Body of pancreas (tissue), 4 donors: ENCODE data around the gene FBXO42. TPM values are rescaled to one million over a fixed set of nuclear protein-coding genes. Genes with fewer than 3 reads are reported as not detected.
"Not testable (repeated sequence)": the region's sequence is repeated elsewhere in the genome, so short reads cannot be mapped to it uniquely, and the experiment has no call there.

Source experiments
- ATAC-seq: fragments of 150-250 bp; one replicate; pipeline ENCODE4 v1.9.1; 2016
- DNase-seq, 4 donors: peaks; one replicate each; pipeline ENCODE4 v3.0.0-alpha.2; 2019
- H3K27ac ChIP-seq, 4 donors: fragments of 200-600 bp; sonication (generic); 1 replicate in 3 of 4; 2 replicates in 1 of 4; pipeline versions ENCODE4 v1.5.1 to v1.6.1; 2016 to 2019; ENCODE audit warnings: mild to moderate bottlenecking in 1 of 4, mixed read lengths in 1 of 4, moderate library complexity in 1 of 4
- H3K27me3 ChIP-seq, 2 donors: fragments of 200-600 bp; sonication (generic); one replicate each; pipeline ENCODE4 v1.6.0; 2016; ENCODE audit warnings: mild to moderate bottlenecking in 1 of 2
- H3K36me3 ChIP-seq, 2 donors: fragments of 200-600 bp; sonication (generic); replicated peaks in 1 of 2; 2 replicates each; pipeline ENCODE4 v1.5.1; 2016; ENCODE audit warnings: low read depth in 2 of 2; ENCODE audit not compliant: insufficient read depth in 1 of 2
- H3K4me1 ChIP-seq: fragments of 200-600 bp; sonication (generic); one replicate; pipeline ENCODE4 v1.6.0; 2016
- H3K4me3 ChIP-seq, 2 donors: fragments of 200-600 bp; sonication (generic); 1 replicate in 1 of 2; 2 replicates in 1 of 2; pipeline ENCODE4 v1.5.1; 2016 to 2019
- H3K9me3 ChIP-seq, 3 donors: fragments of 200-600 bp; sonication (generic); 1 replicate in 2 of 3; 2 replicates in 1 of 3; pipeline ENCODE4 v1.5.1; 2016
- POLR2A ChIP-seq, 3 donors: fragments of 450-650 bp; IDR thresholded peaks; one replicate each; pipeline ENCODE4 v1.6.1; 2016; ENCODE audit warnings: antibody characterized with exemption in 3 of 3, mild to moderate bottlenecking in 2 of 3
- WGBS, 2 donors: methylation state at CpG; one replicate each; pipeline ENCODE4 v1.1.5; 2017; 5-methylcytosine and 5-hydroxymethylcytosine counted together
- intact Hi-C: fragments of 100-400 bp; cut with DNase I; formaldehyde crosslinking; loops from one replicate; pipeline ENCODE4 v1.15.1; 2023
- total RNA-seq, 2 donors: library from RNA; depleted of rRNA; stranded (reverse); fragments of >200 nt; gene quantifications; one replicate each; pipeline ENCODE4 v1.1.0, GENCODE V29; 2016
- TF ChIP-seq, protein P1 (sequence below), 7 experiments: fragments of 450-650 bp in 4 of 7; fragments of 200-600 bp in 3 of 7; sonication (generic) in 3 of 7; IDR thresholded peaks; one replicate each; pipeline ENCODE4 v1.5.1; 2016 to 2019; ENCODE audit warnings: antibody characterized with exemption in 7 of 7

Gene FBXO42
- total RNA-seq, 2 donors from 2014 or later, result 11.9 to 33.6 TPM

DNA sequence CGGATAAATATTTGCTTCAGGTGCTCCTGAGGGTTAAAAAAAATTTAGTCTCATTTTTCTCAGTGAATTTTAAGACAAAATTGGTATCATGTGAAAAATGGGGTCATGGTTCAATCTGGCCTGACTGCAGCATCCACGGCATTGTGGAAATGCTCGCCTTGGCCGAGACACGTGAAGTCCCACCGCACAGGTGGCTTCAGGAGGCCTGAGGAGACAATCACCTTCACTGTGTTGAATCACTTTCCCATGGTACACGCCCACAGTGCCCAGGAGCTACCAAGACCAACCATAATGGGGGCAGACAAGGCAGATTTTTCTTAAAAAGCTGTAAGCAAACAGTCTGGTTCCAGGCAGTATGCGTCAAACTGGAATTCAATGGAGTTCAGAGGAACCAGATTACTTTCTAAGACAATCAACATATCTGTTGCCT is 104.3 kb downstream of the FBXO42 start:
- DNase-seq (peak in 3 of 4 donors; percentile 23 to 51 (median 33)), ATAC-seq (no peak)
- peaks cover 0 to 2% of the 10 kb centered on the region in 2 donors for H3K36me3 ChIP-seq
- intact Hi-C loops, result no loop called here
- 45 to 49% methylated on average over 8 of the region's 8 CpGs for WGBS, 2 donors
- H3K9me3 ChIP-seq, result no peaks in the 10 kb centered on the region
- H3K27me3 ChIP-seq, result no peaks in the 10 kb centered on the region
- H3K27ac ChIP-seq, result peak overlapping the region; percentile 75 to 89 (median 85)
- H3K4me1 ChIP-seq, result peaks cover 67% of the 10 kb centered on the region
- no peak overlapping the region for H3K4me3 ChIP-seq
- TF ChIP-seq POLR2A (IDR thresholded peaks at IDR 0.05), result no peak
- TF ChIP-seq, protein P1, sequence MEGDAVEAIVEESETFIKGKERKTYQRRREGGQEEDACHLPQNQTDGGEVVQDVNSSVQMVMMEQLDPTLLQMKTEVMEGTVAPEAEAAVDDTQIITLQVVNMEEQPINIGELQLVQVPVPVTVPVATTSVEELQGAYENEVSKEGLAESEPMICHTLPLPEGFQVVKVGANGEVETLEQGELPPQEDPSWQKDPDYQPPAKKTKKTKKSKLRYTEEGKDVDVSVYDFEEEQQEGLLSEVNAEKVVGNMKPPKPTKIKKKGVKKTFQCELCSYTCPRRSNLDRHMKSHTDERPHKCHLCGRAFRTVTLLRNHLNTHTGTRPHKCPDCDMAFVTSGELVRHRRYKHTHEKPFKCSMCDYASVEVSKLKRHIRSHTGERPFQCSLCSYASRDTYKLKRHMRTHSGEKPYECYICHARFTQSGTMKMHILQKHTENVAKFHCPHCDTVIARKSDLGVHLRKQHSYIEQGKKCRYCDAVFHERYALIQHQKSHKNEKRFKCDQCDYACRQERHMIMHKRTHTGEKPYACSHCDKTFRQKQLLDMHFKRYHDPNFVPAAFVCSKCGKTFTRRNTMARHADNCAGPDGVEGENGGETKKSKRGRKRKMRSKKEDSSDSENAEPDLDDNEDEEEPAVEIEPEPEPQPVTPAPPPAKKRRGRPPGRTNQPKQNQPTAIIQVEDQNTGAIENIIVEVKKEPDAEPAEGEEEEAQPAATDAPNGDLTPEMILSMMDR (IDR thresholded peaks at IDR 0.05), result no peak

DNA sequence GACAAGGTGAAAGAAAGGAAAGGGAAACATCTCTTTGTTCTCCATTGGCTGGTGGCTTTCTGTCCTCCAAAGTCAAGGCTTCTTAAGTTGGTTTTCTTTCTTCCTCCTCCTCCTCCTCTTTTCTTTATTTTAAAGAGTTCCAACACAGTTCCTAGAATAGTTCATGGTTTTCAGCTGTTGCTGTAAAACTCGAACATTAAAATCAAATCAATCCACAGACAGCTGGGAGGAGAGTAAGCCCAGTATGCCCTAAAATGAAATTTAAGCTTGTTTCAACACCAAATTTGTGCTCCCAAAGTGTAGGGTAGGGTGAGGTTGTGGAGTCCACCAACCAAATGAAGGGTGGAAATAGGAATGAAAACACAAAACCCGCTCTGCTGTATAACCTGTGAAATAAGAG is 104.8 kb downstream of the FBXO42 start:
- ATAC-seq (no peak), DNase-seq (no peak)
- Histone ChIP-seq H3K9me3 (no peaks in the 10 kb centered on the region), H3K27me3 (no peaks in the 10 kb centered on the region), H3K27ac (peak overlapping the region; percentile 75 to 89 (median 85)), H3K36me3 (peaks cover 0 to 2% of the 10 kb centered on the region in 2 donors), H3K4me3 (no peak overlapping the region), H3K4me1 (peaks cover 67% of the 10 kb centered on the region)
- 69 to 82% methylated on average over 2 of the region's 2 CpGs for WGBS, 2 donors
- TF ChIP-seq, protein P1 (IDR thresholded peaks at IDR 0.05), result no peak
- no peak for TF ChIP-seq POLR2A (IDR thresholded peaks at IDR 0.05)
- intact Hi-C loops, result no loop called here

DNA sequence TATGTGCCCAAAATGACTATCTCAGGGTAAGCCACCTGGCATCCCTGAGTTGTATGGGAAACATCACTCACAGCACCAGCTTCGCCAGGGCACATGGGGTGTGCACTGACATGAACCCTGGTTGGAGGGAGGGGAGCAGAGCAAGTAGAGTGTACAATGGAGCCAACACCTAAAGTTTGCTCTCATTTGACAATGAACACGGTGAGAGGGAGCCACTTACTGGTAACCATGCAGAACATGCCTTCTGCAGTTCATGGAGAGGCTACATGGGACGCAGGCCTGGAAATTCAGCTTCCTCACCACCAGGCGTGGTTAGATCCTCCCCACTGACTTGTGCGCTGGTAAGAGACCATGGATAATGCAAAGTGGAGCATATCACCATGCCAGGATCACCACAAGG is 105.3 kb downstream of the FBXO42 start:
- H3K4me1 ChIP-seq, result peaks cover 67% of the 10 kb centered on the region
- WGBS, 2 donors, result 79 to 92% methylated on average over 5 of the region's 5 CpGs
- H3K27me3 ChIP-seq, result no peaks in the 10 kb centered on the region
- intact Hi-C loops, result no loop called here
- H3K9me3 ChIP-seq, result no peaks in the 10 kb centered on the region
- TF ChIP-seq, protein P1 (IDR thresholded peaks at IDR 0.05), result no peak
- no peak for TF ChIP-seq POLR2A (IDR thresholded peaks at IDR 0.05)
- ATAC-seq (no peak), DNase-seq (no peak)
- H3K4me3 ChIP-seq, result no peak overlapping the region
- H3K36me3 ChIP-seq, result peaks cover 0 to 2% of the 10 kb centered on the region in 2 donors
- peak overlapping the region; percentile 49 to 87 (median 79) for H3K27ac ChIP-seq

DNA sequence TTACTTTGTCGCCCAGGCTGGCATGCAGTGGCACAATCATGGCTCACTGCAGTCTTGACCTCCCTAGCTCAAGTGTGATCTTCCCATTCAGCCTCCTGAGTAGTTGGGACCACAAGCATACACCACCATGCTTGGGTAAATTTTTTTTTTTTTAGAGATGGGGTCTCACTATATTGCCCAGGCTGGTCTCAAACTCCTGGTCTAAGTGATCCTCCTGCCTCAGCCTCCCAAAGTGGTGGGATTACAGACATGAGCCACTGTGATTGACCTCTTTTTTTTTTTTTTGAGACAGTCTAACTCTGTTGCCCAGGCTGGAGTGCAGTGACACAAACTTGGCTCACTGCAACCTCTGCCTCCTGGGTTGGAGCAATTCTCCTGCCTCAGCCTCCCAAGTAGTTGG is 106.0 kb downstream of the FBXO42 start:
- peaks cover 63% of the 10 kb centered on the region for H3K4me1 ChIP-seq
- ATAC-seq, H3K27ac ChIP-seq, H3K9me3 ChIP-seq, H3K4me3 ChIP-seq, intact Hi-C loops, H3K36me3 ChIP-seq, H3K27me3 ChIP-seq, DNase-seq: not testable (repeated sequence)
- WGBS, 2 donors, result 92 to 96% methylated on average over 1 of the region's 1 CpG

DNA sequence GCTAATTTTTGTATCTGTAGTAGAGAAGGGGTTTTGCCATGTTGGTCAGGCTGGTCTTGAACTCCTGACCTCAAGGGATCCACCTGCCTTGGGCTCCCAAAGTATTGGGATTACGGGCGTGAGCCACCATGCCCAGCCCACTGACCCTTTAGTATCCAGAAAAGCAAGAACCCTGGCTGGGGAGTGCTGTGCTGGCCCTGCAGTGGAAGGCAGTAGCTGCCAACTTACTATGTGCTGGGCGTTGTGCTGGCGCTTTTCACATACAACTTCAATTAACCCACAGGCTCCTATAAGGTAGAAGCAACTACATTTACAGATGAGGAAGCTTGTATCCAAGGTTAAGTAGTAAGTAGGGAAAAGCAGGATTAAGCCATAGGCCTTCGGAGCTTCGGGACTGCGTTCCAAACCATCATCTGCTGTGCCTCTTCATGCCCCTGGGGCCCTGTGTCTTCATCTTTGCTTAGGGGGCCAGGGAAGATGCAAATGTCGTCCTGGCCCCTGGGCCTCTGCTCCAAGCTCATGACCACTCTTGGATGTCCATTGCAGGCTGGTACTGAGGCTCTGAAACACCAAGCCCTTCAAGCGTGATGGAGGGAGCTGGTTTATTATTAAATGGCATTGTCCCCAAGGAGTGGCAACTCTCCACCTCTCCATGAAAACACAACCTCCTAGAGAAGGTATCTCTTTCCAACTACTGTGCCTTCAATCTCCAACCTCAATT is 106.6 kb downstream of the FBXO42 start:
- no peak overlapping the region for H3K4me3 ChIP-seq
- ATAC-seq (no peak), DNase-seq (no peak)
- TF ChIP-seq, protein P1 (IDR thresholded peaks at IDR 0.05), result no peak
- TF ChIP-seq POLR2A (IDR thresholded peaks at IDR 0.05), result no peak
- H3K27me3 ChIP-seq, result no peaks in the 10 kb centered on the region
- H3K27ac ChIP-seq, result no peak overlapping the region
- H3K36me3 ChIP-seq, result no peaks in the 10 kb centered on the region
- H3K9me3 ChIP-seq, result no peaks in the 10 kb centered on the region
- 91 to 98% methylated on average over 6 to 9 of the region's 9 CpGs for WGBS, 2 donors
- peaks cover 57% of the 10 kb centered on the region for H3K4me1 ChIP-seq
- intact Hi-C loops, result no loop called here
